Gastrocnemius medialis (tissue), 4 donors: ENCODE results near the gene SCRT2.

Experiments
- CTCF ChIP-seq, 5 experiments: fragments of 450-650 bp in 3 of 5; fragments of 200-600 bp in 2 of 5; sonication (generic) in 2 of 5; IDR thresholded peaks in 4 of 5; conservative IDR thresholded peaks in 1 of 5; 1 replicate in 4 of 5; 2 replicates in 1 of 5; pipeline ENCODE4 v1.5.1; 2016 to 2019; ENCODE audit warnings: antibody characterized with exemption in 5 of 5, mild to moderate bottlenecking in 3 of 5, moderate library complexity in 3 of 5
- POLR2A ChIP-seq, 2 donors: fragments of 450-650 bp; IDR thresholded peaks; one replicate each; pipeline ENCODE4 v1.6.1; 2017; ENCODE audit warnings: antibody characterized with exemption in 2 of 2, mild to moderate bottlenecking in 2 of 2, moderate library complexity in 2 of 2

GRCh38 chr20:669573-669972 lies 6.0 kb downstream of the SCRT2 start:
- TF ChIP-seq POLR2A (IDR thresholded peaks at IDR 0.05) = no peak
- no peak for TF ChIP-seq CTCF (IDR thresholded peaks at IDR 0.05 in 4 of 5, conservative IDR thresholded peaks at IDR 0.05 in 1 of 5)
